Stimulated activated CD4-positive, alpha-beta T cell treated with anti-CD3 and anti-CD28 coated beads, Interleukin-2, amount 100 ng/mL, for 24 hours (primary cell): Measurements from ENCODE around the gene LEMD3.
"Not testable (repeated sequence)": the region's sequence is repeated elsewhere in the genome, so short reads cannot be mapped to it uniquely, and the experiment has no call there.

ENCODE experiments used
- DNase-seq, 2 donors: peaks; one replicate each; pipeline ENCODE4 v3.0.0-alpha.2; 2020

LEMD3 gene

DNA sequence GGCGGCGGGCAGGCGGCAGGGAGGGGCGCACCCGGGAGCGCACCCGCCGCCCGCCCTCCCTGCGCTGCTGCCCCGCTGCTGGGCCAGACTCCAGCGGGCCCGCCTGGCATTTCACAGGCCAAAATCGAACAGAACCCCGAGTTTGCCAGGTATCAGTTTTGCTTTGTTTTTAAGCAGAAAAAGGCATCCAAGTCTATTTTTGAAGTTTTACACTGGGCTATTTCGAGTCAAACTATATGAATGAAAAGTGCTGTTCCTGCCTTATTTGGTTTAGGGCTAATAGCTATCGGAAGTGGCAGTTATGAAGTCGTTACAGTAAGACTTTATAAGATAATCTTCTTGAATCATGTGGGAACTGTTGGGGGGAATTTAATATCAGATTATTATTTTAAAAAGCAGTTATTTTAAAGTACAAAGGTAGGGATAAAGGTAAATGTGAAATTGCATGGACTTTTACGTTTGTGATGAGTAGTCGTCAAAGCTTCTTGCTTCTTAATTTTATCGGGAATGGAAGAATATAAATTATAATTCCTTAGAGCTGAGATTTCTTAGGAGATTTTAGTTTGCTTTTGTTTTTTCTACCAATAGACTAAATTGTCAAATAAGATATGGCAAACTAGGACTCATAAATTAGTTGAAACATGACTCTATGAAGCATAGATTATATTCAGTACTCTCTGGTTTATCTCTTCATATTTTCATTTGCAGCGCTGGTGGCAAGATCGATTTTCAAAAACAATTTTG lies 110.2 kb downstream of the LEMD3 start:
- DNase-seq, result no peak

DNA sequence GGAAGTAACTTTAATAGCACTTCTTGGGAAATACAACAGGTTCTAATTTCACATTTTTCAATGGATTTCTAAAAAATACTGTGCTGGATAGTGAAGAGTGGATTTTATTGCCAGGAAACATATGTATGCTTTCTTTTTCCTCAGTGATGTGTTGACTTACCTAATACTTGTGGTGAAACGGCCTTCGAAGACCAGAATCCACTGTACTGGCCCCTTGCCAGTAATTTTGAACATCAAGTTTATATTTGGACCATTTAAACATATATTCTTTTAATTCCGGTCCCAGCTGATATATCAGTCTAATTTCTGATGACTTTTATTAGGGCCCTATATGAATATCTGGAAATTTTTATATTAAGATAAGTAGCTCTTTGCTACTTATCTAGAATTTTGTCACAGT lies 110.9 kb downstream of the LEMD3 start:
- DNase-seq, result no peak

DNA sequence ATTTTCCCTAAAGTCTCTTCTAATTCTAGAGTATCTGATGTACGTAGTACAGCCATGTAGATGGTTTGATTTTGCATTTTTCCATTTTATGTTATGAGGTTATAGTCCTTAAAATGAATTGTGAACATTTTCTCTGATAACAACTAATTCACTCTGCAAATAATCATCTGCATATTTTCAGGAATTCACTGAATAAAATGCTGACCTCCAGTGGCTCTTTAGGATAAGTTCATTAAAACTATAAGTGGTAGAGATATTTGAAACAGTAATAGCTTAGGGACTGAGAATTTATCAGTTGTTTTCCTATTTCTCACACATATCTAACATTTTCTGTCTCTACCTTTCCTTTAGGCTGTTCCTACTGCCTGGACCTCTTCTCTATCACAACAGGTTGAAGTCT lies 113.5 kb downstream of the LEMD3 start:
- no peak for DNase-seq

DNA sequence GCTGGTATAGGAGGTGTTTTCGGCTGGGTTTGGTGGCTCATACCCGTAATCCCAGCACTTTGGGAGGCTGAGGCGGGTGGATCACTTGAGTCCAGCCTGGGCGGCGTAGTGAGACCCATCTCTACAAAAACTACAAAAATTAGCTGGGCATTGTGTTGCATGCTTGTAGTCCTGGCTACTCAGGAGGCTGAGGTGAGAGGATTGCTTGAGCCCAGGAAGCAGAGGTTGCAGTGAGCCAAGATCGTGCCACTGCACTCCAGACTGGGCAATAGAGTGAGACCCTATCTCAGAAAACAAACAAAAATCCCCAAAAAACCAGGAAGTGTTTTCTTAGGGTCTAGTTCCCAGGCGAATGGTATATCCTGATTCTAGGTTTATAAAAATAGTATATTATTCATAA lies 116.1 kb downstream of the LEMD3 start:
- not testable (repeated sequence) for DNase-seq

DNA sequence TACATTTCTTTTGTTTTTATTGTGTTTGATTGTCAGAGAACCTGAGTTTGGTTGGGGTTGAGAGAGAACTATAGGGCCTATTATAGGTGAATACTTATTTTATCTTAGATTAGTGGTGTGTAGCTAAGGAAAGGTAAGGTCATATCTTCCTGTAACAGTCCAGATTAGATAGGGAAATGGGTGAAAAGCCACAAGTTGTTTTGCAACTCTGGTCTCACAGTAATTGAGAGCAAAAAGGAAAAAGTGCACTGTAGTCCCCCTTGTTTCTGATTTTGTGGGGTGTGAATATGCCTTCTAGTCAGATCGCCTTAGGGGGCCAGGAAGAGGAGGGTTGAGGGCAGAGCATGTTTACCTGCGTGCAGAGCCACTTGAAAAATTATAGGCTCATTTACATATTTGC lies 118.0 kb downstream of the LEMD3 start:
- DNase-seq, result no peak

DNA sequence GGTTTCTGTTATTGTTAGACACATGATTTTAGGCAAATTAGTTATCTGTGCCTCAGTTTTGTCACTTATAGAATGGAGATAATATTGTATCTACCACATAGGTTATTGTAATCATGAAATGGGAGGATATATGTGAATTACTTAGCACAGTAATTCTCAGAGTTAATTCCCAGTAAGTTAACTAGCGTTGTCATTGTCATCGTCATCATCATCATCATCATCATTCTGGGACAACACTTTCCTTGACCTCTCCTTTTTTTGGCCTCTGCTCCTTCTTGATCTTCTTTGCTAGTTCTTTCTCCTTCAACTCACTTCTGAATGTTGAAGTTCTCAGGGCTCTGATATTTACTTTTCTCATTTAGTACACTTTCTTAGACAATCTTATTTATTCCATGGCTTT lies 122.9 kb downstream of the LEMD3 start:
- no peak for DNase-seq

DNA sequence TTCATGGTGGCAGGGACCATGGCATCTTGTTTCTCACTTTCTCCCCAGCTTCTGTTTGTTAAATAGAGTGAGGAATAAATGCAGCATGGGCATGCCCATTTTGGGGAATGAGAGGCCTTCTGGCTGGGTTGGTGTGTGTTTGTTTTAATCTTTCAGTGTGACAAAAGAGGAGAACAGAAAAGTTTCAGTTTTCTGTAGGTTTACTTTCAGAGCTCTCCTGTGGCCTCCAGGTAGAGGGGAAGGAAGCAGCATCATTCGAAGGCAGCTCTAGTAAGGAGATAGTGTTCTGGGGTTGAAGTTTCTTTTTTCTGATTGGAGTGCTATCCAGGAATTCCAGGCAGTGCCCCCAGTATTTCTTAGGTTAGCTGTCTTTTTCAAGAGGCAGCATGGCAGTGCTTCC lies 124.4 kb downstream of the LEMD3 start:
- DNase-seq, result no peak

DNA sequence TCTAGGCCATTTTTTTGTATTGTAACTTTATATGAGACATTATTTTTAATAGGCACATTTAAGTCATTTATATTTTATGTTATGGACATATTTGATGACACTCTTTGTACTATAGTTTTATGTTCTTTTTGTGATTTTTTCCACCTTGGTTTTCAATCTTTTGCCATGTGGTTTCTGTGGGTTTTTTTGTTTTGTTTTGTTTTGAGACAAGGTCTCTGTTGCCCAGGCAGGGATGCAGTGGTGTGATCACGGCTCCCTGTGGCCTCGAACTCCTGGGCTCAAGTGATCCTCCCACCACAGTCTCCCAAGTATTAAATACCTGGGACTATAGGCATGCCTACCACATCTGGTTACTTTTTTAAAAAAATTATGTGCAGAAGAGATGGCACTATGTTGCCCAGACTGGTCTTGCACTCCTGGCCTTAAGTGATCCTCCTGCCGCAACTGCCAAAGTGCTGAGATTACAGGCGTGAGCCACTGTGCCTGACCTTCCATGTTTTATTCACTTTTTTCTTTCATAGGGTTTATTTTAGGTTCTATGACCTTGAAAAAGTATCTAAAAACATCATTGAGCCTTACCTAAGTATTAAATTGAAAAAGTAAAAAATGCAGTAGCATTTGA lies 125.4 kb downstream of the LEMD3 start:
- no peak for DNase-seq

DNA sequence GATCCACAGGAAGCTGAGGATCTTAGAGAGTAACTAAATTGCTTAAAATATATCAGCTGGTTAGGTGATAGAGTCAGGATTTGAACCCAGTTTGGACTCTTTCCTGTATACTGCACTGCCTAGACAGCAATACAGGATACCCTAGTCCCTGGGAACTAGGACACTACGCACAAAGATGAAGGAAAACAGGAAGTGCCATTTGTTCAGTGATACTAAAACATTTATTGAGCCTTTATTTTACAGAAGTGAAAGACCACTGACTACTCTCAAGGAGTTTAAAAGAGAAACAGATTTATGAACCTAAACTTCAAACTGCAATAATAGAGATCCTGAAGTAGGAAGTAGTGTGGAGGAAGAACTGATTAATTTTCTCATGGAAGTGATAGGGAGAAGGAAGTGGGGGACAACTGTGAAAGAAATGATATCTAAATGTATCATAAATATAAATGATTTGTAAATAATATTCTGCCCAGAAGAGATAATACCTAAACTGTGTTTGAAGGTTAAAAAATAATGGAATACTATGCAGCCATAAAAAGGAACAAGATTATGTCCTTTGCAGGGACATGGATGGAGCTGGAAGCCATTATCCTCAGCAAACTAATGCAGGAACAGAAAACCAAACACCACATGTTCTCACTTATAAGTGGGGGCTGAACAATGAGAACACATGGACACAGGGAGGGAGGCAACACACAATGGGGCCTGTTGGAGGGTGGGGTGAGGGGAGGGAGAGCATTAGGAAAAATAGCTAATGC lies 127.3 kb downstream of the LEMD3 start:
- no peak for DNase-seq
